Activated CD4-positive, alpha-beta T cell treated with anti-CD3 and anti-CD28 coated beads for 36 hours (primary cell): Measurements from ENCODE around the gene SPEM1. TPM values are rescaled to one million over a fixed set of nuclear protein-coding genes. Genes with fewer than 3 reads are reported as not detected.

Experiments
- ATAC-seq: fragments of 200-7000 bp; cut with Tn5 transposase; one replicate; pipeline ENCODE4 v1.10.0; 2021; ENCODE audit warnings: mild to moderate bottlenecking, moderate library complexity
- CTCF ChIA-PET: fragments of 350-600 bp; sonication (Branson Sonifier 250); formaldehyde crosslinking; loops from one replicate; lab custom pipeline; 2021; ENCODE audit warnings: antibody characterized with exemption; lab: Charles Lee
- POLR2A ChIA-PET: fragments of 350-600 bp; sonication (Branson Sonifier 250); formaldehyde crosslinking; loops from one replicate; lab custom pipeline; 2021; ENCODE audit warnings: antibody characterized with exemption, inconsistent platforms; lab: Charles Lee
- DNase-seq: peaks from one replicate; pipeline ENCODE4 v3.0.0-alpha.2; 2020
- H3K27ac Mint-ChIP-seq: one replicate; pipeline ENCODE4 v1.8.0; 2021; ENCODE audit warnings: mixed read lengths
- H3K27me3 Mint-ChIP-seq: one replicate; pipeline ENCODE4 v1.8.0; 2021; ENCODE audit warnings: mixed read lengths
- H3K36me3 Mint-ChIP-seq: one replicate; pipeline ENCODE4 v1.8.0; 2021; ENCODE audit warnings: low read depth, mixed read lengths
- H3K4me1 Mint-ChIP-seq: one replicate; pipeline ENCODE4 v1.8.0; 2021; ENCODE audit warnings: mixed read lengths
- H3K4me3 Mint-ChIP-seq: one replicate; pipeline ENCODE4 v1.8.0; 2021; ENCODE audit warnings: mild to moderate bottlenecking, moderate library complexity, mixed read lengths
- H3K9me3 Mint-ChIP-seq: one replicate; pipeline ENCODE4 v1.8.0; 2021; ENCODE audit warnings: low read depth, mixed read lengths
- intact Hi-C, 2 experiments: fragments of 100-400 bp; cut with DNase I in 1 of 2; cut with micrococcal nuclease in 1 of 2; formaldehyde crosslinking; loops; one replicate each; pipeline versions ENCODE4 v1.14.2 to v1.15.1; 2022 to 2024; cut with DNase I, micrococcal nuclease
- total RNA-seq, 2 experiments: library from RNA; stranded (reverse); gene quantifications; one replicate each; pipeline ENCODE4 v1.2.3, GENCODE V29; 2021

Gene SPEM1
- total RNA-seq, 2 experiments from 2014 or later = not detected

GRCh38 chr17:7384489-7385081 is 35.5 kb upstream of the SPEM1 start:
- Mint-ChIP-seq H3K4me1 (peaks cover 10% of the 10 kb centered on the region), H3K27me3 (peaks cover 25% of the 10 kb centered on the region), H3K36me3 (peaks cover 5% of the 10 kb centered on the region), H3K4me3 (peak overlapping the region; percentile 73), H3K9me3 (no peaks in the 10 kb centered on the region), H3K27ac (peak overlapping the region; percentile 70)
- ATAC-seq (no peak), DNase-seq (no peak)
- ChIA-PET POLR2A (interaction anchor here (0.6 kb wide), 1 partner anchor 16 kb away, joined by 7 read pairs; no protein-coding TSS in a partner anchor), CTCF (interaction anchor here (0.6 to 1.5 kb wide), 3 partner anchors 19 to 31 kb away, joined by 3 to 4 read pairs (median 3); partner anchors contain the start of gene TMEM256)
- intact Hi-C loops = loop anchor here (1.0 kb wide), 3 partner anchors 10 to 51 kb away; partner anchors contain the start of genes PLSCR3 (in 2 of the 2), TMEM102 (in 1 of the 2) and TMEM256 (in 1 of the 2)

- DNase-seq (no peak), ATAC-seq (no peak)
- no peaks in the 10 kb centered on the region for H3K27me3 Mint-ChIP-seq
- H3K4me1 Mint-ChIP-seq = peaks cover 27% of the 10 kb centered on the region
- no peak overlapping the region for H3K27ac Mint-ChIP-seq
- ChIA-PET POLR2A (interaction anchor here (0.6 kb wide), 1 partner anchor 11 kb away, joined by 6 read pairs; no protein-coding TSS in a partner anchor), CTCF (interaction anchor here (0.6 to 0.8 kb wide), 2 partner anchors 20 to 58 kb away, joined by 3 read pairs; no protein-coding TSS in a partner anchor)
- H3K36me3 Mint-ChIP-seq = peaks cover 27% of the 10 kb centered on the region
- no peaks in the 10 kb centered on the region for H3K9me3 Mint-ChIP-seq
- intact Hi-C loops = no loop called here
- H3K4me3 Mint-ChIP-seq = no peak overlapping the region
Measured at GRCh38 chr17:7388856-7389255, 31.3 kb upstream of the SPEM1 start.

GRCh38 chr17:7389924-7390910 is 29.9 kb upstream of the SPEM1 start:
- DNase-seq (no peak), ATAC-seq (no peak)
- Mint-ChIP-seq H3K36me3 (peaks cover 27% of the 10 kb centered on the region), H3K4me3 (no peak overlapping the region), H3K27me3 (no peaks in the 10 kb centered on the region), H3K9me3 (no peaks in the 10 kb centered on the region), H3K27ac (no peak overlapping the region), H3K4me1 (peaks cover 26% of the 10 kb centered on the region)
- CTCF ChIA-PET = no interaction called here
- POLR2A ChIA-PET = no interaction called here
- intact Hi-C loops = no loop called here

- ChIA-PET POLR2A (no interaction called here), CTCF (no interaction called here)
- no peak for ATAC-seq
- intact Hi-C loops = no loop called here
- Mint-ChIP-seq H3K27me3 (no peaks in the 10 kb centered on the region), H3K36me3 (peaks cover 27% of the 10 kb centered on the region), H3K27ac (no peak overlapping the region), H3K9me3 (no peaks in the 10 kb centered on the region), H3K4me3 (no peak overlapping the region), H3K4me1 (peaks cover 26% of the 10 kb centered on the region)
- DNase-seq = no peak
Measured at GRCh38 chr17:7391307-7391706, 28.8 kb upstream of the SPEM1 start.

- no peak for DNase-seq
- Mint-ChIP-seq H3K4me3 (peak overlapping the region; percentile 88), H3K9me3 (no peaks in the 10 kb centered on the region), H3K4me1 (peaks cover 26% of the 10 kb centered on the region), H3K36me3 (peaks cover 25% of the 10 kb centered on the region), H3K27me3 (no peaks in the 10 kb centered on the region), H3K27ac (peak overlapping the region; percentile 31)
- intact Hi-C loops = no loop called here
- ATAC-seq = no peak
- ChIA-PET POLR2A (no interaction called here), CTCF (interaction anchor here (0.7 to 1.2 kb wide), 2 partner anchors 11 to 51 kb away, joined by 3 read pairs; no protein-coding TSS in a partner anchor)
Measured at GRCh38 chr17:7392696-7393612, 27.2 kb upstream of the SPEM1 start.

GRCh38 chr17:7393613-7394451 is 26.3 kb upstream of the SPEM1 start:
- peak; percentile 57 for ATAC-seq
- Mint-ChIP-seq H3K4me3 (peak overlapping the region; percentile 88), H3K36me3 (peaks cover 25% of the 10 kb centered on the region), H3K27ac (peak overlapping the region; percentile 64), H3K9me3 (no peaks in the 10 kb centered on the region), H3K27me3 (no peaks in the 10 kb centered on the region), H3K4me1 (peaks cover 26% of the 10 kb centered on the region)
- peak; percentile 73 for DNase-seq
- ChIA-PET POLR2A (interaction anchor here (0.6 to 1.0 kb wide), 2 partner anchors 50 to 79 kb away, joined by 3 to 4 read pairs; no protein-coding TSS in a partner anchor), CTCF (interaction anchor here (0.6 to 1.3 kb wide), 7 partner anchors 9 to 199 kb away, joined by 3 to 4 read pairs (median 3); partner anchors contain the start of gene TMEM256)
- intact Hi-C loops = loop anchor here (1.0 to 2.0 kb wide), 13 partner anchors 10 to 293 kb away; partner anchors contain the start of genes TMEM256 (in 2 of the 2), ELP5 (in 1 of the 2), NEURL4 (in 1 of the 2) and POLR2A (in 1 of the 2)

- peak within 1 kb of the TSS; percentile 88 for H3K4me3 Mint-ChIP-seq
Measured at GRCh38 chr17:7394452-7395191, 25.5 kb upstream of the SPEM1 start, which contains the start of gene PLSCR3. TSS of gene PLSCR3 (minus strand) at chr17:7394525. CDS start at chr17:7394110, 415 bp downstream.

GRCh38 chr17:7396147-7396546 is 24.0 kb upstream of the SPEM1 start:
- no peak for DNase-seq
- H3K4me1 Mint-ChIP-seq = peaks cover 22% of the 10 kb centered on the region
- ChIA-PET CTCF (no interaction called here), POLR2A (no interaction called here)
- peak overlapping the region; percentile 6 for H3K4me3 Mint-ChIP-seq
- intact Hi-C loops = no loop called here
- no peaks in the 10 kb centered on the region for H3K27me3 Mint-ChIP-seq
- peaks cover 16% of the 10 kb centered on the region for H3K36me3 Mint-ChIP-seq
- no peak overlapping the region for H3K27ac Mint-ChIP-seq
- ATAC-seq = no peak
- no peaks in the 10 kb centered on the region for H3K9me3 Mint-ChIP-seq

More at GRCh38 chr17:7394452-7395191, 25.5 kb upstream of the SPEM1 start, which contains the start of gene PLSCR3:
- peak; percentile 90 for DNase-seq
- Mint-ChIP-seq H3K36me3 (peaks cover 23% of the 10 kb centered on the region), H3K9me3 (no peaks in the 10 kb centered on the region), H3K27ac (peak within 1 kb of the TSS; percentile 95), H3K27me3 (no peaks in the 10 kb centered on the region), H3K4me1 (peaks cover 26% of the 10 kb centered on the region)
- ATAC-seq = peak; percentile 86
- ChIA-PET CTCF (interaction anchor here (0.6 to 1.3 kb wide), 6 partner anchors 8 to 198 kb away, joined by 3 to 4 read pairs (median 3); partner anchors contain the start of gene TMEM256), POLR2A (interaction anchor here (0.6 to 1.0 kb wide), 2 partner anchors 49 to 80 kb away, joined by 3 to 4 read pairs; no protein-coding TSS in a partner anchor)
- intact Hi-C loops = loop anchor here (1.0 to 2.0 kb wide), 13 partner anchors 10 to 292 kb away; partner anchors contain the start of genes TMEM256 (in 2 of the 2), ELP5 (in 1 of the 2), NEURL4 (in 1 of the 2) and POLR2A (in 1 of the 2)

GRCh38 chr17:7398612-7399011 is 21.5 kb upstream of the SPEM1 start:
- H3K36me3 Mint-ChIP-seq = peaks cover 2% of the 10 kb centered on the region
- H3K4me1 Mint-ChIP-seq = peaks cover 12% of the 10 kb centered on the region
- H3K27ac Mint-ChIP-seq = no peak overlapping the region
- POLR2A ChIA-PET = no interaction called here
- H3K9me3 Mint-ChIP-seq = no peaks in the 10 kb centered on the region
- intact Hi-C loops = no loop called here
- no peak for ATAC-seq
- CTCF ChIA-PET = interaction anchor here (1.5 kb wide), 1 partner anchor 43 kb away, joined by 4 read pairs; no protein-coding TSS in a partner anchor
- DNase-seq = no peak
- no peak overlapping the region for H3K4me3 Mint-ChIP-seq
- no peaks in the 10 kb centered on the region for H3K27me3 Mint-ChIP-seq
